NCI-H1092 (cell line): ENCODE results near the gene KRTAP6-3.

Experiments
- DNase-seq: peaks from one replicate; lab custom pipeline; 2025; lab: John Stamatoyannopoulos, UW

The KRTAP6-3 gene

GRCh38 chr21:30592140-30592539, at the start of gene KRTAP6-3:
Gene KRTAP6-3, plus strand, starts transcription at chr21:30592440. Its CDS starts 6 bp downstream, at chr21:30592446.
- no peak for DNase-seq

GRCh38 chr21:30552782-30553181, 39.5 kb upstream of the KRTAP6-3 start:
- no peak for DNase-seq

- no peak for DNase-seq
Observed at GRCh38 chr21:30555095-30555494, 37.1 kb upstream of the KRTAP6-3 start.

- DNase-seq: no peak
Observed at GRCh38 chr21:30561264-30561895, 30.9 kb upstream of the KRTAP6-3 start, which contains the start of gene KRTAP19-7. Gene KRTAP19-7, minus strand, starts transcription at chr21:30561314. Its CDS starts 25 bp downstream, at chr21:30561289.

- no peak for DNase-seq
Observed at GRCh38 chr21:30561957-30562356, 30.3 kb upstream of the KRTAP6-3 start.

- no peak for DNase-seq
Observed at GRCh38 chr21:30563072-30563471, 29.2 kb upstream of the KRTAP6-3 start.

GRCh38 chr21:30563630-30564029, 28.6 kb upstream of the KRTAP6-3 start:
- DNase-seq: no peak

GRCh38 chr21:30567617-30568016, 24.6 kb upstream of the KRTAP6-3 start:
- DNase-seq: no peak

GRCh38 chr21:30577766-30578165, 14.5 kb upstream of the KRTAP6-3 start:
- no peak for DNase-seq

GRCh38 chr21:30579346-30579745, 12.9 kb upstream of the KRTAP6-3 start:
- DNase-seq: no peak

- DNase-seq: no peak
Observed at GRCh38 chr21:30580132-30580531, 12.1 kb upstream of the KRTAP6-3 start.

GRCh38 chr21:30582870-30583269, 9.4 kb upstream of the KRTAP6-3 start:
- no peak for DNase-seq

GRCh38 chr21:30590297-30590696, 1.9 kb upstream of the KRTAP6-3 start, which contains the start of gene KRTAP22-2:
Gene KRTAP22-2, minus strand, starts transcription at chr21:30590397.
- DNase-seq: no peak

- DNase-seq: no peak
Observed at GRCh38 chr21:30598802-30599201, 6.6 kb downstream of the KRTAP6-3 start, which contains the start of gene KRTAP6-2. Gene KRTAP6-2, minus strand, starts transcription at chr21:30598902. Its CDS starts 28 bp downstream, at chr21:30598874.

- DNase-seq: no peak
Observed at GRCh38 chr21:30600787-30601186, 8.5 kb downstream of the KRTAP6-3 start, which contains the start of gene KRTAP22-1. Gene KRTAP22-1, plus strand, starts transcription at chr21:30601087.

- DNase-seq: no peak
Observed at GRCh38 chr21:30605968-30606367, 13.7 kb downstream of the KRTAP6-3 start.

- DNase-seq: no peak
Observed at GRCh38 chr21:30612132-30612531, 19.9 kb downstream of the KRTAP6-3 start.

GRCh38 chr21:30613836-30614235, 21.6 kb downstream of the KRTAP6-3 start, which contains the start of gene KRTAP6-1:
Gene KRTAP6-1, minus strand, starts transcription at chr21:30613930. Its CDS starts 26 bp downstream, at chr21:30613904.
- DNase-seq: no peak

GRCh38 chr21:30615199-30615598, 23.0 kb downstream of the KRTAP6-3 start:
- no peak for DNase-seq

GRCh38 chr21:30616125-30616524, 23.9 kb downstream of the KRTAP6-3 start, which contains the start of gene KRTAP20-1:
Gene KRTAP20-1, plus strand, starts transcription at chr21:30616425. Its CDS starts 30 bp downstream, at chr21:30616455.
- no peak for DNase-seq

- DNase-seq: no peak
Observed at GRCh38 chr21:30620080-30620479, 27.8 kb downstream of the KRTAP6-3 start.

GRCh38 chr21:30620522-30620921, 28.3 kb downstream of the KRTAP6-3 start, which contains the start of gene KRTAP20-4:
Gene KRTAP20-4, plus strand, starts transcription at chr21:30620627.
- no peak for DNase-seq

GRCh38 chr21:30623362-30623761, 31.1 kb downstream of the KRTAP6-3 start:
- no peak for DNase-seq
